Measurements from ENCODE around the gene RAPGEF5.

Gene RAPGEF5

DNA sequence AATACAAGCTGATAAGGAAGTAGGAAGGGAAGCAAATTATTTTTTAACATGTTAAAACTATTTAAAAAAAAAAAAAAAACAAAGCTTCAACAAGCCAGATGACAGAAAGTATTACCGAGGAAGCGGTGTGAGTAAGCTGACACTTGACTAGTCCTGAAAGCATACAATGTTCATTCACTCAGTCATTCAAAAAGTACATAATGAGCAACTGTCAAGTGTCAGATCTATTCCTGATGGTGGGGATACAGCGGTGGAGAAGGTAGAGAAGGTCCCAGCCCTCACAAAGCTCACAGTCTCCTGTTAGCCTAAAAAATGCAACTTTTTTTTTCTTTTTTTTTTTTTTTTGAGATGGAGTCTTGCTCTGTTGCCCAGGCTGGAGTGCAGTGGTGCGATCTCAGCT is 40.0 kb downstream of the RAPGEF5 start:
- Histone ChIP-seq H3K79me1 (ENCODE audit: low read length) (no peaks in the 10 kb centered on the region), H4K91ac (ENCODE audit: low read depth, low read length) (no peak overlapping the region), H3K4me1 (ENCODE audit: control insufficient read depth in 1 of 2, insufficient read depth in 2 of 2, low read length in 2 of 2) (peaks cover 0 to 3% of the 10 kb centered on the region in 2 experiments), H3K23ac (ENCODE audit: low read length) (no peak overlapping the region), H3K27ac (ENCODE audit: low read depth, low read length) (no peak overlapping the region), H4K8ac (ENCODE audit: low read depth, low read length) (no peak overlapping the region), H3K27me3 (ENCODE audit: insufficient read depth, low read length) (no peaks in the 10 kb centered on the region), H2BK12ac (ENCODE audit: low read length) (no peak overlapping the region), H3K9me3 (ENCODE audit: insufficient read depth, low read depth, low read length) (no peaks in the 10 kb centered on the region), H3K14ac (ENCODE audit: low read length) (no peak overlapping the region), H2AFZ (ENCODE audit: insufficient read depth, low read length, poor library complexity) (no peak overlapping the region), H3K36me3 (ENCODE audit: control insufficient read depth in 1 of 2, insufficient read depth in 2 of 2, low read length in 2 of 2) (no peaks in the 10 kb centered on the region), H3K18ac (ENCODE audit: low read length) (no peak overlapping the region), H2AK5ac (ENCODE audit: low read length) (no peak overlapping the region), H4K12ac (ENCODE audit: low read depth, low read length) (no peak overlapping the region), H3K4ac (ENCODE audit: low read depth, low read length) (no peak overlapping the region), H3K9ac (ENCODE audit: low read length) (no peak overlapping the region), H3K79me2 (ENCODE audit: control insufficient read depth, insufficient read depth, low read length, poor library complexity) (no peaks in the 10 kb centered on the region), H2BK5ac (ENCODE audit: low read depth, low read length, poor library complexity) (no peak overlapping the region), H3K4me2 (ENCODE audit: low read length) (no peak overlapping the region), H2BK120ac (ENCODE audit: insufficient read depth, low read length, poor library complexity) (no peak overlapping the region), H3K4me3 (ENCODE audit: low read depth, low read length) (no peak overlapping the region)
- no CpG with 5 or more reads among the region's 4 CpGs for WGBS (ENCODE audit: extremely low coverage, insufficient coverage, insufficient read length)
- no peak for DNase-seq

DNA sequence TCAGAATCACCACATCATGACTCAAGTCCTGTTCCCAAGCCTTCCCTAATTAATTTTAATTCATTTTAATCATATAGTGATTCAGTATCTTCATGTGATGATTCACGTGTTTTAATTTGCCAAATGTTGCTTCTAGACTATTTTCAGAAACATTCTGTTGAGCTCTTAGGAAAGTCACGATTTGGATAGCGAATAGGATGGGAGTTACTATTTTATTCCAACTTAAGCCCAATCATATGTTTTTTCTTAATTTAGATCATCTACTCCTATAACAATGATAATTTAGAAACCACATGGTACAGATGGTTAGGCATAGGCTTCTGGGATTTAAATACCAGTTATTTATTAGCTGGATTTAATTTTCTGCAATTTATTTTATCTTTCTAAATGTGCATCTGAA is 49.1 kb downstream of the RAPGEF5 start:
- Histone ChIP-seq H4K91ac (ENCODE audit: low read depth, low read length) (no peak overlapping the region), H4K12ac (ENCODE audit: low read depth, low read length) (no peak overlapping the region), H3K4me3 (ENCODE audit: low read depth, low read length) (no peak overlapping the region), H3K79me2 (ENCODE audit: control insufficient read depth, insufficient read depth, low read length, poor library complexity) (no peaks in the 10 kb centered on the region), H3K9me3 (ENCODE audit: insufficient read depth, low read depth, low read length) (no peaks in the 10 kb centered on the region), H3K4me1 (ENCODE audit: control insufficient read depth in 1 of 2, insufficient read depth in 2 of 2, low read length in 2 of 2) (no peaks in the 10 kb centered on the region), H3K79me1 (ENCODE audit: low read length) (no peaks in the 10 kb centered on the region), H3K14ac (ENCODE audit: low read length) (no peak overlapping the region), H2AFZ (ENCODE audit: insufficient read depth, low read length, poor library complexity) (no peak overlapping the region), H4K8ac (ENCODE audit: low read depth, low read length) (no peak overlapping the region), H2AK5ac (ENCODE audit: low read length) (no peak overlapping the region), H2BK120ac (ENCODE audit: insufficient read depth, low read length, poor library complexity) (no peak overlapping the region), H3K27ac (ENCODE audit: low read depth, low read length) (no peak overlapping the region), H2BK5ac (ENCODE audit: low read depth, low read length, poor library complexity) (no peak overlapping the region), H3K9ac (ENCODE audit: low read length) (no peak overlapping the region), H3K4ac (ENCODE audit: low read depth, low read length) (no peak overlapping the region), H3K4me2 (ENCODE audit: low read length) (no peak overlapping the region), H3K18ac (ENCODE audit: low read length) (no peak overlapping the region), H3K27me3 (ENCODE audit: insufficient read depth, low read length) (no peaks in the 10 kb centered on the region), H2BK12ac (ENCODE audit: low read length) (no peak overlapping the region), H3K36me3 (ENCODE audit: control insufficient read depth in 1 of 2, insufficient read depth in 2 of 2, low read length in 2 of 2) (no peaks in the 10 kb centered on the region), H3K23ac (ENCODE audit: low read length) (no peak overlapping the region)
- WGBS (ENCODE audit: extremely low coverage, insufficient coverage, insufficient read length): no CpG with 5 or more reads among the region's 3 CpGs
- no peak for DNase-seq

DNA sequence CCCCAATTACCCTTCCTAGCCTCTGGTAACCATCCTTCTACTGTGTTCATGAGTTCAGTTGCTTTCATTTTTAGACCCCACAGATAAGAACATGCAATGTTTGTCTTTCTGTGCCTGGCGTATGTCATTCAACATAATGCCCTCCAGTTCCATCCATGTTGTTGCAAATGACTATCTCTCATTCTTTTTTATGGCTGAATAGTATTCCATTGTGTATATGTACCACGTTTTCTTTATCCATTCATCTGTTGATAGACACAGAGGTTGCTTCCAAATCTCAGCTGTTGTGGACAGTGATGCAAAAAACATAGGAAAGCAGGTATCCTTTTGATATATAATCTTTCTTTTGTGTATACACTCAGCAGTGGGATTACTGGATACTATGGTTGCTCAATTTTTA is 51.2 kb downstream of the RAPGEF5 start:
- no peak overlapping the region for H3K27ac ChIP-seq (ENCODE audit: low read depth, low read length)
- H3K23ac ChIP-seq (ENCODE audit: low read length): no peak overlapping the region
- H3K4me2 ChIP-seq (ENCODE audit: low read length): no peak overlapping the region
- no peak overlapping the region for H4K91ac ChIP-seq (ENCODE audit: low read depth, low read length)
- H2BK5ac ChIP-seq (ENCODE audit: low read depth, low read length, poor library complexity): no peak overlapping the region
- H2BK120ac ChIP-seq (ENCODE audit: insufficient read depth, low read length, poor library complexity): no peak overlapping the region
- no peaks in the 10 kb centered on the region for H3K4me1 ChIP-seq (ENCODE audit: control insufficient read depth in 1 of 2, insufficient read depth in 2 of 2, low read length in 2 of 2)
- H3K14ac ChIP-seq (ENCODE audit: low read length): no peak overlapping the region
- H3K27me3 ChIP-seq (ENCODE audit: insufficient read depth, low read length): no peaks in the 10 kb centered on the region
- H2AK5ac ChIP-seq (ENCODE audit: low read length): no peak overlapping the region
- no peaks in the 10 kb centered on the region for H3K79me1 ChIP-seq (ENCODE audit: low read length)
- H2BK12ac ChIP-seq (ENCODE audit: low read length): no peak overlapping the region
- no CpG with 5 or more reads among the region's 2 CpGs for WGBS (ENCODE audit: extremely low coverage, insufficient coverage, insufficient read length)
- H3K9ac ChIP-seq (ENCODE audit: low read length): no peak overlapping the region
- peaks cover 1% of the 10 kb centered on the region for H3K9me3 ChIP-seq (ENCODE audit: insufficient read depth, low read depth, low read length)
- no peaks in the 10 kb centered on the region for H3K79me2 ChIP-seq (ENCODE audit: control insufficient read depth, insufficient read depth, low read length, poor library complexity)
- H4K12ac ChIP-seq (ENCODE audit: low read depth, low read length): no peak overlapping the region
- no peak overlapping the region for H4K8ac ChIP-seq (ENCODE audit: low read depth, low read length)
- no peak overlapping the region for H3K18ac ChIP-seq (ENCODE audit: low read length)
- no peak overlapping the region for H2AFZ ChIP-seq (ENCODE audit: insufficient read depth, low read length, poor library complexity)
- DNase-seq: no peak
- no peaks in the 10 kb centered on the region for H3K36me3 ChIP-seq (ENCODE audit: control insufficient read depth in 1 of 2, insufficient read depth in 2 of 2, low read length in 2 of 2)
- no peak overlapping the region for H3K4ac ChIP-seq (ENCODE audit: low read depth, low read length)
- H3K4me3 ChIP-seq (ENCODE audit: low read depth, low read length): no peak overlapping the region

DNA sequence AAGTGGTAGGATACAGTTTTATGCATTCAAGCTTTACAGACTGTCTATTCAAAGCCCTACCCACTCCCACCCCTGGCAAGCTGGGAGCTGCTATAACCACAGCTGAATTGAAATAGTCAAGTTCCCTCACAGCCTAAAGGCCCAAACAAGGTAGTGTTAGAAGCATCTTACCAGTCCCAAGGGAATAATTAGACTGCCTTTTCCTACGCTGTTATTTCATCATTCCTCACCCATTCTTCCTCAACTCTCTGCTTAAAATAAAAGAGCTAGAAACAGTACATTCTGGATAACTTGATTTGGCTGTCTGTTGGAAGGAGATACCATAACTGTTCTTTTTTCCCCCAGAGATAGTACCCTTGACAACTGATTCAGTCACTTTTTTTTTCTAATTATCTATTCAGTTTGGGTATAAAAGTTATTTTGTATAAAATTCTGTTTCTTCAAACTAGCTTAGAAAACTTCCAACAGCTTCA is 54.0 kb downstream of the RAPGEF5 start:
- Histone ChIP-seq H3K79me2 (ENCODE audit: control insufficient read depth, insufficient read depth, low read length, poor library complexity) (no peaks in the 10 kb centered on the region), H3K4me2 (ENCODE audit: low read length) (no peak overlapping the region), H3K27me3 (ENCODE audit: insufficient read depth, low read length) (no peaks in the 10 kb centered on the region), H2AFZ (ENCODE audit: insufficient read depth, low read length, poor library complexity) (no peak overlapping the region), H3K9ac (ENCODE audit: low read length) (no peak overlapping the region), H2BK12ac (ENCODE audit: low read length) (no peak overlapping the region), H3K4me1 (ENCODE audit: control insufficient read depth in 1 of 2, insufficient read depth in 2 of 2, low read length in 2 of 2) (no peaks in the 10 kb centered on the region), H3K18ac (ENCODE audit: low read length) (no peak overlapping the region), H3K14ac (ENCODE audit: low read length) (no peak overlapping the region), H3K79me1 (ENCODE audit: low read length) (no peaks in the 10 kb centered on the region), H2BK5ac (ENCODE audit: low read depth, low read length, poor library complexity) (no peak overlapping the region), H4K8ac (ENCODE audit: low read depth, low read length) (no peak overlapping the region), H3K27ac (ENCODE audit: low read depth, low read length) (no peak overlapping the region), H3K23ac (ENCODE audit: low read length) (no peak overlapping the region), H4K91ac (ENCODE audit: low read depth, low read length) (no peak overlapping the region), H2BK120ac (ENCODE audit: insufficient read depth, low read length, poor library complexity) (no peak overlapping the region), H2AK5ac (ENCODE audit: low read length) (no peak overlapping the region), H3K36me3 (ENCODE audit: control insufficient read depth in 1 of 2, insufficient read depth in 2 of 2, low read length in 2 of 2) (no peaks in the 10 kb centered on the region), H3K4me3 (ENCODE audit: low read depth, low read length) (no peak overlapping the region), H4K12ac (ENCODE audit: low read depth, low read length) (no peak overlapping the region), H3K9me3 (ENCODE audit: insufficient read depth, low read depth, low read length) (peaks cover 1% of the 10 kb centered on the region), H3K4ac (ENCODE audit: low read depth, low read length) (no peak overlapping the region)
- DNase-seq: no peak
- WGBS (ENCODE audit: extremely low coverage, insufficient coverage, insufficient read length): no CpG with 5 or more reads among the region's 1 CpG

All from trophoblast cell (in vitro differentiated cells and primary cell).